ENCODE measurements around the gene SSTR5. TPM values are rescaled to one million over a fixed set of nuclear protein-coding genes. Genes with fewer than 3 reads are reported as not detected.
A peak's percentile ranks its signal among the peaks of the same experiment; 100 is the strongest.
"Not testable (repeated sequence)": the region's sequence is repeated elsewhere in the genome, so short reads cannot be mapped to it uniquely, and the experiment has no call there.

The SSTR5 gene
- total and polyA plus RNA-seq, 2 donors (not counting 1 experiment from before 2014, with no cell fraction given), result not detected

DNA sequence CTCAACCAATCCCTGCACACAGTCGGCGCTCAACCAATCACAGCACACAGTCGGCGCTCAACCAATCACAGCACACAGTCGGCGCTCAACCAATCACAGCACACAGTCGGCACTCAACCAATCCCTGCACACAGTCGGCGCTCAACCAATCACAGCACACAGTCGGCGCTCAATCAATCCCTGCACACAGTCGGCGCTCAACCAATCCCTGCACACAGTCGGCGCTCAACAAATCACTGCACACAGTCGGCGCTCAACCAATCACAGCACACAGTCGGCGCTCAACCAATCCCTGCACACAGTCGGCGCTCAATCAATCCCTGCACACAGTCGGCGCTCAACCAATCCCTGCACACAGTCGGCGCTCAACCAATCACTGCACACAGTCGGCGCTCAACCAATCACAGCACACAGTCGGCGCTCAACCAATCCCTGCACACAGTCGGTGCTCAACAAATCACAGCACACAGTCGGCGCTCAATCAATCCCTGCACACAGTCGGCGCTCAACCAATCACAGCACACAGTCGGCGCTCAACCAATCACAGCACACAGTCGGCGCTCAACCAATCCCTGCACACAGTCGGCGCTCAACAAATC is 20.2 kb downstream of the SSTR5 start:
- H3K4me1 Mint-ChIP-seq; H3K4me2 ChIP-seq (replicated peaks; ENCODE audit: low read depth, low read length, poor library complexity, severe bottlenecking); H3K36me3 ChIP-seq (replicated peaks in 1 of 2; ENCODE audit: control extremely low read depth in 1 of 2, control insufficient read depth in 1 of 2, extremely low read depth in 1 of 2, insufficient read depth in 2 of 2, low read length in 1 of 2); H3K9me3 Mint-ChIP-seq (ENCODE audit: insufficient read depth); intact Hi-C loops (cut with micrococcal nuclease); H3K4me3 ChIP-seq (ENCODE audit: control extremely low read depth in 1 of 5, extremely low read depth in 1 of 5, insufficient read depth in 1 of 5, low read depth in 2 of 5, low read length in 4 of 5); H4K20me1 ChIP-seq (ENCODE audit: control insufficient read depth, insufficient read depth, low read length, poor library complexity, severe bottlenecking); H3K27ac Mint-ChIP-seq; H3K9me3 ChIP-seq (ENCODE audit: control extremely low read depth in 1 of 3, control insufficient read depth in 2 of 3, insufficient read depth in 1 of 3, low read length in 2 of 3); ATAC-seq (ENCODE audit: low read depth); H3K4me3 Mint-ChIP-seq; H2AFZ ChIP-seq (ENCODE audit: insufficient read depth, low read depth, low read length, poor library complexity, severe bottlenecking); H3K79me2 ChIP-seq (ENCODE audit: control insufficient read depth, insufficient read depth, low read length); H3K4me1 ChIP-seq (ENCODE audit: control insufficient read depth in 2 of 2, insufficient read depth in 2 of 2, low read length in 2 of 2); DNase-seq; H3K27me3 Mint-ChIP-seq; POLR2A ChIA-PET; H3K9ac ChIP-seq (ENCODE audit: low read length); H3K27ac ChIP-seq (ENCODE audit: low read length in 2 of 2): not testable (repeated sequence)
- peaks cover 0 to 24% (median 0%) of the 10 kb centered on the region in 4 experiments for H3K27me3 ChIP-seq (replicated peaks in 1 of 4; ENCODE audit: control extremely low read depth in 1 of 4, control insufficient read depth in 3 of 4, insufficient read depth in 4 of 4, low read length in 3 of 4)
- CTCF ChIA-PET, result interaction anchor here (0.7 kb wide), 1 partner anchor 107 kb away, joined by 3 read pairs; no protein-coding TSS in a partner anchor
- 86% methylated on average over 10 of the region's 40 CpGs for WGBS (ENCODE audit: insufficient coverage)

- H3K9ac ChIP-seq (ENCODE audit: low read length), result no peak overlapping the region
- no peak for TF ChIP-seq CTCF (IDR thresholded peaks at IDR 0.05)
- TF ChIP-seq EZH2 (IDR thresholded peaks at IDR 0.05; ENCODE audit: borderline replicate concordance, insufficient read depth, low read depth, low read length, poor library complexity, severe bottlenecking), result no peak
- no peak overlapping the region for H3K4me2 ChIP-seq (replicated peaks; ENCODE audit: low read depth, low read length, poor library complexity, severe bottlenecking)
- DNase-seq (no peak), ATAC-seq (ENCODE audit: low read depth) (peak; percentile 24)
- H3K4me1 Mint-ChIP-seq, result no peaks in the 10 kb centered on the region
- H3K4me3 ChIP-seq (ENCODE audit: control extremely low read depth in 1 of 5, extremely low read depth in 1 of 5, insufficient read depth in 1 of 5, low read depth in 2 of 5, low read length in 4 of 5), result no peak overlapping the region
- H3K79me2 ChIP-seq (ENCODE audit: control insufficient read depth, insufficient read depth, low read length), result no peaks in the 10 kb centered on the region
- H4K20me1 ChIP-seq (ENCODE audit: control insufficient read depth, insufficient read depth, low read length, poor library complexity, severe bottlenecking), result no peaks in the 10 kb centered on the region
- POLR2A ChIA-PET, result no interaction called here
- no peaks in the 10 kb centered on the region for H3K27me3 Mint-ChIP-seq
- no peaks in the 10 kb centered on the region for H3K36me3 ChIP-seq (replicated peaks in 1 of 2; ENCODE audit: control extremely low read depth in 1 of 2, control insufficient read depth in 1 of 2, extremely low read depth in 1 of 2, insufficient read depth in 2 of 2, low read length in 1 of 2)
- no peak overlapping the region for H3K27ac Mint-ChIP-seq
- intact Hi-C loops (cut with micrococcal nuclease), result no loop called here
- H3K4me1 ChIP-seq (ENCODE audit: control insufficient read depth in 2 of 2, insufficient read depth in 2 of 2, low read length in 2 of 2), result no peaks in the 10 kb centered on the region
- 41% methylated on average over 74 of the region's 85 CpGs for WGBS (ENCODE audit: insufficient coverage)
- no peaks in the 10 kb centered on the region for H3K9me3 Mint-ChIP-seq (ENCODE audit: insufficient read depth)
- peaks cover 0 to 18% (median 0%) of the 10 kb centered on the region in 4 experiments for H3K27me3 ChIP-seq (replicated peaks in 1 of 4; ENCODE audit: control extremely low read depth in 1 of 4, control insufficient read depth in 3 of 4, insufficient read depth in 4 of 4, low read length in 3 of 4)
- peaks cover 0 to 7% (median 0%) of the 10 kb centered on the region in 3 donors for H3K9me3 ChIP-seq (ENCODE audit: control extremely low read depth in 1 of 3, control insufficient read depth in 2 of 3, insufficient read depth in 1 of 3, low read length in 2 of 3)
- H2AFZ ChIP-seq (ENCODE audit: insufficient read depth, low read depth, low read length, poor library complexity, severe bottlenecking), result no peak overlapping the region
- no peak overlapping the region for H3K27ac ChIP-seq (ENCODE audit: low read length in 2 of 2)
- CTCF ChIA-PET, result interaction anchor here (0.7 kb wide), 1 partner anchor 107 kb away, joined by 3 read pairs; no protein-coding TSS in a partner anchor
- no peak overlapping the region for H3K4me3 Mint-ChIP-seq
Observed at GRCh38 chr16:1093284-1094123, 21.0 kb downstream of the SSTR5 start.

Data from B cell (primary cell).